Panc1 (cell line): Measurements from ENCODE around the gene MAP3K7. TPM values are rescaled to one million over a fixed set of nuclear protein-coding genes. Genes with fewer than 3 reads are reported as not detected.

Source experiments
- ATAC-seq: fragments of 200-7000 bp; cut with Tn5 transposase; 2 replicates; pipeline ENCODE4 v1.9.1; 2020; ENCODE audit warnings: mild to moderate bottlenecking, moderate library complexity
- BruUV-seq: library from RNA; stranded (reverse); fragments of 400-500 nt; replicated peaks from 2 replicates; lab custom pipeline; 2021; lab: Mats Ljungman, UMichigan
- CTCF ChIA-PET: fragments of 300-600 bp; sonication (Branson Sonifier 250); formaldehyde crosslinking; loops from one replicate; lab custom pipeline; 2022; ENCODE audit warnings: antibody characterized with exemption; lab: Charles Lee
- POLR2A ChIA-PET: fragments of 300-600 bp; sonication (Branson Sonifier 250); formaldehyde crosslinking; loops from one replicate; lab custom pipeline; 2022; ENCODE audit warnings: antibody characterized with exemption; lab: Charles Lee
- DNase-seq: peaks from one replicate; pipeline ENCODE4 v3.0.0-alpha.2; 2010; ENCODE audit warnings: low read depth, low spot score
- H3K27ac ChIP-seq: 2 replicates; pipeline ENCODE4 v1.5.1; 2011; ENCODE audit warnings: mild to moderate bottlenecking, low read length, inconsistent platforms
- H3K27me3 ChIP-seq: fragments of 200-500 bp; sonication (Bioruptor generic); 2 replicates; pipeline ENCODE4 v1.6.0; 2014; ENCODE audit warnings: low read length, inconsistent platforms; ENCODE audit not compliant: control insufficient read depth, insufficient read depth
- H3K36me3 ChIP-seq: fragments of 200-500 bp; sonication (Bioruptor generic); 2 replicates; pipeline ENCODE4 v1.5.1; 2014; ENCODE audit warnings: inconsistent platforms, mild to moderate bottlenecking, low read length, moderate library complexity; ENCODE audit not compliant: control insufficient read depth, insufficient read depth
- H3K4me1 ChIP-seq: 2 replicates; pipeline ENCODE4 v1.5.1; 2011; ENCODE audit warnings: inconsistent platforms, mild to moderate bottlenecking, low read length, moderate library complexity; ENCODE audit not compliant: control insufficient read depth, insufficient read depth
- H3K4me3 ChIP-seq, 2 experiments: 2 replicates each; pipeline ENCODE4 v1.5.1; 2011 to 2012; ENCODE audit warnings: low read depth in 2 of 2, low read length in 2 of 2, mild to moderate bottlenecking in 2 of 2, inconsistent platforms in 1 of 2, moderate library complexity in 1 of 2
- H3K9me3 ChIP-seq: fragments of 200-500 bp; sonication (Bioruptor generic); 2 replicates; pipeline ENCODE4 v1.5.1; 2014; ENCODE audit warnings: low read depth, mild to moderate bottlenecking, inconsistent platforms, low read length, moderate library complexity; ENCODE audit not compliant: control insufficient read depth, insufficient read depth
- POLR2AphosphoS5 ChIP-seq: IDR thresholded peaks from 2 replicates; pipeline ENCODE4 v1.6.1; 2012; ENCODE audit warnings: mild to moderate bottlenecking, low read depth, low read length, moderate library complexity
- SIN3A ChIP-seq: IDR thresholded peaks from 2 replicates; pipeline ENCODE4 v1.6.1; 2012; ENCODE audit warnings: low read depth, mild to moderate bottlenecking, low read length, moderate library complexity, borderline replicate concordance; ENCODE audit not compliant: insufficient read depth
- TCF7L2 ChIP-seq: IDR thresholded peaks from 2 replicates; pipeline ENCODE4 v1.6.1; 2011; ENCODE audit warnings: mild to moderate bottlenecking, low read depth, low read length, inconsistent platforms
- in situ Hi-C: cut with HindIII; loops from 2 replicates; pipeline ENCODE4 v1.10.0; 2016; ENCODE audit warnings: low sequenced_read_pairs, low pct_unique_long_range_greater_than_20kb
- intact Hi-C: fragments of 100-400 bp; cut with micrococcal nuclease; formaldehyde crosslinking; loops from one replicate; pipeline ENCODE4 v1.10.0; 2022; ENCODE audit not compliant: unreplicated experiment
- total RNA-seq: library from RNA; stranded (reverse); gene quantifications from one replicate; pipeline ENCODE4 v1.2.1, GENCODE V29; 2021; ENCODE audit not compliant: unreplicated experiment
- TF ChIP-seq, protein P1 (sequence below), 2 experiments: IDR thresholded peaks; 2 replicates each; pipeline ENCODE4 v1.6.1; 2011 to 2012; ENCODE audit warnings: low read depth in 2 of 2, control low read depth in 1 of 2, low read length in 1 of 2, mild to moderate bottlenecking in 1 of 2, moderate library complexity in 1 of 2; ENCODE audit not compliant: insufficient read depth in 1 of 2
- TF ChIP-seq, protein P2 (sequence below): fragments of 450-650 bp; IDR thresholded peaks from 2 replicates; pipeline ENCODE4 v1.5.1; 2017; ENCODE audit warnings: mild to moderate bottlenecking

MAP3K7 gene
- total RNA-seq, 1 experiment from 2014 or later = 33.1 TPM

DNA sequence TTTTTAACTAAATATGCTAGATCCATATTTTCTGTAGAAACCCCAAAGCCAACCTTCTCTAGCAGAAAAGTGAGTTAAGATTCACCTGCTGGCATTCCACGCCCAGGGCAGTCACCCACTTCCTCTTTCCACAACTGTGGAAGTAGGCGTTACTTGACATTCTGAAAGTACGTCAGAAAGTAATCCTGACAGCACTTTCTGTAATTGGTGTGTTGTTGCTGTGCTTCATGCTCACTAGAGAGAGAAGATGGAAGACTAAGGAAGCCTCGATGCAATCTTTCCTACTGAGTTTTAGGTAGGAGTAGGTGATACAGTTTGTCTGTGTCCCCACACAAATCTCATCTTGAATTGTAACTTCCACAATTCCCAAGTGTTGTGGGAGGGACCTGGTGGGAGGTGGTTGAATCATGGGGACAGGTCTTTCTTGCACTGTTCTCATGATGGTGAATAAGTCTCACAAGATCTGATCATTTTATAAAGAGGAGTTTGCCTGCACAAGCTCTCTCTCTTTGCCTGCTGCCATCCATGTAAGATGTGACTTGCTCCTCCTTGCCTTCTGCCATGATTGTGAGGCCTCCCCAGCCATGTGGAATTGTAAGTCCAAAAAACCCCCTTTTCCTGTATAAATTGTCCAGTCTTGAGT is 101.1 kb downstream of the MAP3K7 start:
- Histone ChIP-seq H3K9me3 (no peaks in the 10 kb centered on the region), H3K27me3 (no peaks in the 10 kb centered on the region), H3K36me3 (no peaks in the 10 kb centered on the region), H3K4me3 (no peak overlapping the region), H3K4me1 (no peaks in the 10 kb centered on the region), H3K27ac (no peak overlapping the region)
- in situ Hi-C loops = no loop called here
- ChIA-PET POLR2A (no interaction called here), CTCF (no interaction called here)
- intact Hi-C loops = no loop called here
- ATAC-seq (no peak), DNase-seq (no peak)
- TF ChIP-seq, protein P1, sequence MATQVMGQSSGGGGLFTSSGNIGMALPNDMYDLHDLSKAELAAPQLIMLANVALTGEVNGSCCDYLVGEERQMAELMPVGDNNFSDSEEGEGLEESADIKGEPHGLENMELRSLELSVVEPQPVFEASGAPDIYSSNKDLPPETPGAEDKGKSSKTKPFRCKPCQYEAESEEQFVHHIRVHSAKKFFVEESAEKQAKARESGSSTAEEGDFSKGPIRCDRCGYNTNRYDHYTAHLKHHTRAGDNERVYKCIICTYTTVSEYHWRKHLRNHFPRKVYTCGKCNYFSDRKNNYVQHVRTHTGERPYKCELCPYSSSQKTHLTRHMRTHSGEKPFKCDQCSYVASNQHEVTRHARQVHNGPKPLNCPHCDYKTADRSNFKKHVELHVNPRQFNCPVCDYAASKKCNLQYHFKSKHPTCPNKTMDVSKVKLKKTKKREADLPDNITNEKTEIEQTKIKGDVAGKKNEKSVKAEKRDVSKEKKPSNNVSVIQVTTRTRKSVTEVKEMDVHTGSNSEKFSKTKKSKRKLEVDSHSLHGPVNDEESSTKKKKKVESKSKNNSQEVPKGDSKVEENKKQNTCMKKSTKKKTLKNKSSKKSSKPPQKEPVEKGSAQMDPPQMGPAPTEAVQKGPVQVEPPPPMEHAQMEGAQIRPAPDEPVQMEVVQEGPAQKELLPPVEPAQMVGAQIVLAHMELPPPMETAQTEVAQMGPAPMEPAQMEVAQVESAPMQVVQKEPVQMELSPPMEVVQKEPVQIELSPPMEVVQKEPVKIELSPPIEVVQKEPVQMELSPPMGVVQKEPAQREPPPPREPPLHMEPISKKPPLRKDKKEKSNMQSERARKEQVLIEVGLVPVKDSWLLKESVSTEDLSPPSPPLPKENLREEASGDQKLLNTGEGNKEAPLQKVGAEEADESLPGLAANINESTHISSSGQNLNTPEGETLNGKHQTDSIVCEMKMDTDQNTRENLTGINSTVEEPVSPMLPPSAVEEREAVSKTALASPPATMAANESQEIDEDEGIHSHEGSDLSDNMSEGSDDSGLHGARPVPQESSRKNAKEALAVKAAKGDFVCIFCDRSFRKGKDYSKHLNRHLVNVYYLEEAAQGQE (IDR thresholded peaks at IDR 0.05; ENCODE audit: insufficient read depth in 1 of 2, low read depth in 2 of 2, low read length in 1 of 2) = no peak
- BruUV-seq = no TSS peak

DNA sequence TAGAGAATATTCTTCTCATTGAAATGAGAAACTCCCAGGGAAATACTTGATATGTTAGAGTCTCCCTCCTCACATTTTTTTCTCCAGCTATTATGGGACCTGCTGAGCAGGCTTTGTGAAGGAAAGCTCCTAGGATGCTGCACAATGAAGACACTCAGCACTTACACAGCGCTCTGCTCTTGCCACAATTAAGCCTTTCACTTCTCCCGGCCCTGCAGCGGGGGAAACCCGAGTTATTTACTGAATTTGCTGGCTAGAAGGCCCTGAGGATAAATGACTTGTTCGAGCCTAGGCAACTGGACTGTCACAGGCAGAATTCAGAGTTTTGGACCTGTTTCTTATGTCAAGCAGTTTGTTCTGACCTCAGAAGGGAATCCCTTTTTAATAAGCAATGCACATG is 102.0 kb downstream of the MAP3K7 start:
- in situ Hi-C loops (no loop called here), intact Hi-C loops (no loop called here)
- H3K36me3 ChIP-seq = no peaks in the 10 kb centered on the region
- no TSS peak for BruUV-seq
- no peak for DNase-seq
- ChIA-PET CTCF (interaction anchor here (0.6 kb wide), 1 partner anchor 49 kb away, joined by 5 read pairs; no protein-coding TSS in a partner anchor), POLR2A (no interaction called here)
- ATAC-seq = no peak
- no peak overlapping the region for H3K4me3 ChIP-seq
- no peaks in the 10 kb centered on the region for H3K9me3 ChIP-seq
- no peaks in the 10 kb centered on the region for H3K27me3 ChIP-seq
- no peak overlapping the region for H3K27ac ChIP-seq
- TF ChIP-seq POLR2AphosphoS5 (no peak), TCF7L2 (no peak), SIN3A (no peak)
- TF ChIP-seq, protein P2, sequence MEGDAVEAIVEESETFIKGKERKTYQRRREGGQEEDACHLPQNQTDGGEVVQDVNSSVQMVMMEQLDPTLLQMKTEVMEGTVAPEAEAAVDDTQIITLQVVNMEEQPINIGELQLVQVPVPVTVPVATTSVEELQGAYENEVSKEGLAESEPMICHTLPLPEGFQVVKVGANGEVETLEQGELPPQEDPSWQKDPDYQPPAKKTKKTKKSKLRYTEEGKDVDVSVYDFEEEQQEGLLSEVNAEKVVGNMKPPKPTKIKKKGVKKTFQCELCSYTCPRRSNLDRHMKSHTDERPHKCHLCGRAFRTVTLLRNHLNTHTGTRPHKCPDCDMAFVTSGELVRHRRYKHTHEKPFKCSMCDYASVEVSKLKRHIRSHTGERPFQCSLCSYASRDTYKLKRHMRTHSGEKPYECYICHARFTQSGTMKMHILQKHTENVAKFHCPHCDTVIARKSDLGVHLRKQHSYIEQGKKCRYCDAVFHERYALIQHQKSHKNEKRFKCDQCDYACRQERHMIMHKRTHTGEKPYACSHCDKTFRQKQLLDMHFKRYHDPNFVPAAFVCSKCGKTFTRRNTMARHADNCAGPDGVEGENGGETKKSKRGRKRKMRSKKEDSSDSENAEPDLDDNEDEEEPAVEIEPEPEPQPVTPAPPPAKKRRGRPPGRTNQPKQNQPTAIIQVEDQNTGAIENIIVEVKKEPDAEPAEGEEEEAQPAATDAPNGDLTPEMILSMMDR = no peak
- TF ChIP-seq, protein P1 (IDR thresholded peaks at IDR 0.05; ENCODE audit: insufficient read depth in 1 of 2, low read depth in 2 of 2, low read length in 1 of 2) = no peak
- H3K4me1 ChIP-seq = no peaks in the 10 kb centered on the region
